HEK293 (cell line): ENCODE data around the gene TOMM7.

ENCODE experiments used
- CTCF ChIA-PET: fragments of 350-600 bp; formaldehyde crosslinking; extraction: SDS; loops from one replicate; lab custom pipeline; 2021; ENCODE audit warnings: antibody characterized with exemption; lab: Yijun Ruan, JAX
- POLR2A ChIA-PET: fragments of 300-600 bp; formaldehyde crosslinking; extraction: SDS; loops from one replicate; lab custom pipeline; 2020; ENCODE audit warnings: antibody characterized with exemption, inconsistent platforms; lab: Yijun Ruan, JAX
- H3K27ac ChIP-seq: fragments of 200-500 bp; sonication (Bioruptor generic); 2 replicates; pipeline ENCODE4 v1.5.1; 2014; ENCODE audit warnings: low read depth, low read length, control low read depth, inconsistent platforms; ENCODE audit errors: extremely low read depth
- H3K36me3 ChIP-seq, 2 experiments: fragments of 200-500 bp in 1 of 2; sonication (Bioruptor generic) in 1 of 2; 1 replicate in 1 of 2; 2 replicates in 1 of 2; pipeline ENCODE4 v1.5.1; 2014 to 2017; ENCODE audit warnings: inconsistent platforms in 2 of 2, low read length in 2 of 2; ENCODE audit not compliant: control insufficient read depth in 2 of 2, insufficient read depth in 1 of 2
- H3K4me1 ChIP-seq: fragments of 200-500 bp; sonication (Bioruptor generic); 2 replicates; pipeline ENCODE4 v1.5.1; 2014; ENCODE audit warnings: mild to moderate bottlenecking, low read length, inconsistent platforms; ENCODE audit not compliant: control insufficient read depth, insufficient read depth
- H3K4me3 ChIP-seq: 2 replicates; pipeline ENCODE4 v1.5.1; 2011; ENCODE audit warnings: low read depth, mild to moderate bottlenecking, control low read depth, low read length, moderate library complexity
- H3K9me3 ChIP-seq: fragments of 200-500 bp; sonication (Bioruptor generic); 2 replicates; pipeline ENCODE4 v1.5.1; 2014; ENCODE audit warnings: low read depth, low read length, inconsistent platforms; ENCODE audit not compliant: control insufficient read depth, insufficient read depth
- BCL11B ChIP-seq: fragments of 450-650 bp; formaldehyde crosslinking; IDR thresholded peaks from 2 replicates; pipeline ENCODE4 v1.5.1; 2016; ENCODE audit warnings: low read depth, missing biosample characterization, missing genetic modification characterization
- CTCF ChIP-seq: fragments of 450-650 bp; formaldehyde crosslinking; IDR thresholded peaks from 2 replicates; pipeline ENCODE4 v1.5.1; 2016; ENCODE audit warnings: missing biosample characterization, missing genetic modification characterization
- MEIS1 ChIP-seq: sonication (generic); formaldehyde crosslinking; IDR thresholded peaks from 2 replicates; pipeline ENCODE4 v1.8.1; 2022; ENCODE audit warnings: missing genetic modification reagents, mild to moderate bottlenecking, borderline replicate concordance
- SP2 ChIP-seq: fragments of 450-650 bp; formaldehyde crosslinking; IDR thresholded peaks from 2 replicates; pipeline ENCODE4 v1.5.1; 2016; ENCODE audit warnings: missing biosample characterization, missing genetic modification characterization
- TCF7L2 ChIP-seq: IDR thresholded peaks from 2 replicates; pipeline ENCODE4 v1.6.1; 2011; ENCODE audit warnings: low read depth, mild to moderate bottlenecking, inconsistent platforms, low read length, moderate library complexity, borderline replicate concordance
- TSHZ1 ChIP-seq: fragments of 450-650 bp; formaldehyde crosslinking; IDR thresholded peaks from 2 replicates; pipeline ENCODE4 v1.5.1; 2016; ENCODE audit warnings: missing biosample characterization, missing genetic modification characterization, borderline replicate concordance
- WT1 ChIP-seq: fragments of 450-650 bp; formaldehyde crosslinking; IDR thresholded peaks from 2 replicates; pipeline ENCODE4 v1.5.1; 2016; ENCODE audit warnings: missing biosample characterization, missing genetic modification characterization
- ZBTB48 ChIP-seq: fragments of 450-650 bp; formaldehyde crosslinking; IDR thresholded peaks from 2 replicates; pipeline ENCODE4 v1.5.1; 2016; ENCODE audit warnings: missing biosample characterization, missing genetic modification characterization
- ZFP37 ChIP-seq: fragments of 450-650 bp; formaldehyde crosslinking; IDR thresholded peaks from 2 replicates; pipeline ENCODE4 v1.5.1; 2016; ENCODE audit warnings: missing biosample characterization, missing genetic modification characterization
- ZNF121 ChIP-seq: fragments of 450-650 bp; formaldehyde crosslinking; IDR thresholded peaks from 2 replicates; pipeline ENCODE4 v1.5.1; 2016; ENCODE audit warnings: missing biosample characterization, missing genetic modification characterization
- ZNF148 ChIP-seq: fragments of 450-650 bp; formaldehyde crosslinking; IDR thresholded peaks from 2 replicates; pipeline ENCODE4 v1.5.0; 2017; ENCODE audit warnings: missing biosample characterization, missing genetic modification characterization, borderline replicate concordance
- ZNF174 ChIP-seq: fragments of 450-650 bp; formaldehyde crosslinking; IDR thresholded peaks from 2 replicates; pipeline ENCODE4 v1.5.0; 2017; ENCODE audit warnings: missing biosample characterization, mild to moderate bottlenecking, missing genetic modification characterization
- ZNF202 ChIP-seq: fragments of 450-650 bp; formaldehyde crosslinking; IDR thresholded peaks from 2 replicates; pipeline ENCODE4 v1.5.1; 2016; ENCODE audit warnings: missing biosample characterization, missing genetic modification characterization, borderline replicate concordance
- ZNF221 ChIP-seq: fragments of 450-650 bp; formaldehyde crosslinking; IDR thresholded peaks from 2 replicates; pipeline ENCODE4 v1.5.1; 2017; ENCODE audit warnings: missing biosample characterization, missing genetic modification characterization, borderline replicate concordance
- ZNF274 ChIP-seq, 2 experiments: fragments of 200-500 bp in 1 of 2; fragments of 450-650 bp in 1 of 2; sonication (Bioruptor generic) in 1 of 2; formaldehyde crosslinking in 1 of 2; IDR thresholded peaks; 2 replicates each; pipeline versions ENCODE4 v1.5.1 to v1.6.1; 2014 to 2016; ENCODE audit warnings: borderline replicate concordance in 1 of 2, inconsistent platforms in 1 of 2, low read length in 1 of 2, missing biosample characterization in 1 of 2, missing genetic modification characterization in 1 of 2
- ZNF473 ChIP-seq: fragments of 450-650 bp; formaldehyde crosslinking; IDR thresholded peaks from 2 replicates; pipeline ENCODE4 v1.5.1; 2017; ENCODE audit warnings: missing biosample characterization, missing genetic modification characterization
- ZNF510 ChIP-seq: fragments of 450-650 bp; formaldehyde crosslinking; IDR thresholded peaks from 2 replicates; pipeline ENCODE4 v1.5.1; 2018; ENCODE audit warnings: mild to moderate bottlenecking, missing genetic modification characterization, missing biosample characterization; ENCODE audit not compliant: insufficient replicate concordance
- ZNF518A ChIP-seq: fragments of 450-650 bp; formaldehyde crosslinking; conservative IDR thresholded peaks from 2 replicates; pipeline ENCODE4 v1.5.1; 2016; ENCODE audit warnings: low read depth, missing biosample characterization, missing genetic modification characterization
- ZNF544 ChIP-seq: fragments of 450-650 bp; formaldehyde crosslinking; IDR thresholded peaks from 2 replicates; pipeline ENCODE4 v1.5.0; 2017; ENCODE audit warnings: missing biosample characterization, missing genetic modification characterization
- ZNF549 ChIP-seq: fragments of 450-650 bp; IDR thresholded peaks from 2 replicates; pipeline ENCODE4 v1.5.1; 2018; ENCODE audit warnings: missing biosample characterization, missing genetic modification characterization, mild to moderate bottlenecking, inconsistent platforms, moderate library complexity
- ZNF626 ChIP-seq: fragments of 450-650 bp; sonication (Bioruptor Pico); formaldehyde crosslinking; IDR thresholded peaks from 2 replicates; pipeline ENCODE4 v1.5.1; 2018; ENCODE audit warnings: missing biosample characterization, missing genetic modification characterization, inconsistent platforms
- ZNF654 ChIP-seq: fragments of 450-650 bp; formaldehyde crosslinking; IDR thresholded peaks from 2 replicates; pipeline ENCODE4 v1.5.1; 2016; ENCODE audit warnings: low read depth, missing biosample characterization, missing genetic modification characterization
- ZSCAN23 ChIP-seq: fragments of 450-650 bp; formaldehyde crosslinking; IDR thresholded peaks from 2 replicates; pipeline ENCODE4 v1.5.1; 2016; ENCODE audit warnings: missing biosample characterization, missing genetic modification characterization

The TOMM7 gene

GRCh38 chr7:22822486-22823141, at the start of gene TOMM7:
TOMM7 (minus strand) TSS chr7:22822849; CDS start chr7:22822779, 70 bp downstream.
- Histone ChIP-seq H3K4me1 (no peaks in the 10 kb centered on the region), H3K4me3 (peak within 1 kb of the TSS; percentile 60), H3K27ac (peak within 1 kb of the TSS; percentile 47; the same call in 1 of the 2 replicates), H3K36me3 (peaks cover 2% of the 10 kb centered on the region in 2 experiments; a peak in 2 of 3 replicates), H3K9me3 (no peaks in the 10 kb centered on the region)
- ChIA-PET CTCF (interaction anchor here (1.0 to 1.5 kb wide), 2 partner anchors 34 to 96 kb away, joined by 3 to 6 read pairs; partner anchors contain the start of gene IL6), POLR2A (interaction anchor here (0.6 to 1.4 kb wide), 4 partner anchors 11 to 130 kb away, joined by 3 to 4 read pairs (median 3); no protein-coding TSS in a partner anchor)
- TF ChIP-seq ZNF473 (tag by site-specific recombination) (no peak), ZFP37 (tag by site-specific recombination) (0 out of 2 replicates have a peak, but pooled peaks have one; percentile 17), ZSCAN23 (no peak), BCL11B (no peak), TSHZ1 (tag by site-specific recombination) (no peak), ZNF544 (tag by site-specific recombination) (no peak), ZNF654 (tag by site-specific recombination) (no peak), SP2 (tag by site-specific recombination) (no peak), ZNF148 (tag by site-specific recombination) (no peak), ZNF510 (tag by site-specific recombination) (no peak), ZNF626 (tag by site-specific recombination) (no peak), ZNF274 (IDR thresholded peaks at IDR 0.05; ENCODE audit: low read length) (no peak), ZNF274 (tag by site-specific recombination; IDR thresholded peaks at IDR 0.05; ENCODE audit: borderline replicate concordance) (no peak), CTCF (tag by site-specific recombination) (peak; percentile 72), ZNF174 (tag by site-specific recombination) (no peak), ZNF518A (tag by site-specific recombination) (peak; percentile 61), WT1 (tag by site-specific recombination) (no peak), ZNF202 (tag by site-specific recombination) (no peak), ZBTB48 (peak; percentile 95), ZNF549 (tag by site-specific recombination) (no peak), ZNF221 (tag by site-specific recombination) (no peak), MEIS1 (CRISPR knock-in tag) (no peak), ZNF121 (tag by site-specific recombination) (no peak), TCF7L2 (no peak)
